Psoas muscle (tissue), 8 donors: ENCODE data around the gene TUT1. TPM values are rescaled to one million over a fixed set of nuclear protein-coding genes. Genes with fewer than 3 reads are reported as not detected.
"Not testable (repeated sequence)": the region's sequence is repeated elsewhere in the genome, so short reads cannot be mapped to it uniquely, and the experiment has no call there.

ENCODE experiments used
- ATAC-seq, 4 donors: fragments of 200-7000 bp; cut with Tn5 transposase; one replicate each; pipeline ENCODE4 v1.9.1; 2020; ENCODE audit warnings: moderate library complexity in 3 of 4, mild to moderate bottlenecking in 2 of 4
- DNase-seq, 2 donors: peaks; one replicate each; pipeline ENCODE4 v3.0.0-alpha.2; 2020
- H3K27ac ChIP-seq: fragments of 200-600 bp; one replicate; pipeline ENCODE4 v1.8.0; 2022
- H3K27me3 ChIP-seq, 3 donors: fragments of 200-600 bp in 1 of 3; one replicate each; pipeline versions ENCODE4 v1.6.1 to v1.8.0; 2013 to 2022; ENCODE audit warnings: low read length in 2 of 3, mild to moderate bottlenecking in 2 of 3, moderate library complexity in 1 of 3; ENCODE audit not compliant: insufficient read depth in 3 of 3
- H3K36me3 ChIP-seq, 2 donors: fragments of 200-600 bp in 1 of 2; one replicate each; pipeline versions ENCODE4 v1.6.1 to v1.8.0; 2013 to 2022; ENCODE audit warnings: low read depth in 1 of 2, mild to moderate bottlenecking in 1 of 2, moderate library complexity in 1 of 2; ENCODE audit not compliant: insufficient read depth in 1 of 2
- H3K4me1 ChIP-seq: fragments of 200-600 bp; one replicate; pipeline ENCODE4 v1.8.0; 2022
- H3K4me3 ChIP-seq: fragments of 200-600 bp; one replicate; pipeline ENCODE4 v1.8.0; 2022; ENCODE audit warnings: mild to moderate bottlenecking
- H3K9me3 ChIP-seq: fragments of 200-600 bp; one replicate; pipeline ENCODE4 v1.8.0; 2022
- WGBS, 3 donors: extraction: QIAGEN DNeasy Blood & Tissue Kit; methylation state at CpG; one replicate each; pipeline versions ENCODE4 v1.1.6 to v1.1.7; 2013; 5-methylcytosine and 5-hydroxymethylcytosine counted together
- intact Hi-C, 2 donors: fragments of 100-400 bp; cut with DNase I; formaldehyde crosslinking; loops; one replicate each; pipeline versions ENCODE4 v1.11.0 to v1.14.2; 2022
- polyA plus RNA-seq, 3 donors: library from polyadenylated mRNA; stranded (reverse); fragments of 200-250 nt; gene quantifications; one replicate each; pipeline ENCODE4 v1.2.3, GENCODE V29; 2013
- total RNA-seq, 4 donors: library from RNA; stranded (reverse); fragmentation: NEBNext Ultra II Directional in 2 of 4; extraction: Animal tissue kit (Norgen Biotek cat#: 25700) in 2 of 4; gene quantifications; one replicate each; pipeline versions ENCODE4 v1.2.1 to v1.2.4, GENCODE V29; 2021 to 2023
- TF ChIP-seq, protein P1 (sequence below): fragments of 200-600 bp; IDR thresholded peaks from one replicate; pipeline ENCODE4 v1.8.0; 2022; ENCODE audit warnings: antibody characterized with exemption
- donor health status: healthy with polysubstance abuse.
- donor health status: DM: no; HTN: no; CAD: no; lungs with moderate emphysema.
- donor health status: Bipolar disorder and iron deficiency.
- donor health status: healthy.
- donor health status: DM: yes; HTN: yes; CAD: no.
- donor health status: DM: no; HTN: no; CAD: no.
- donor health status: DM: no; HTN: no; CAD: no.
- donor health status: DM: yes; HTN: yes; CAD: no.

TUT1 gene
- total and polyA plus RNA-seq, 7 donors, result 12.1 to 23.7 (median 15.5) TPM

DNA sequence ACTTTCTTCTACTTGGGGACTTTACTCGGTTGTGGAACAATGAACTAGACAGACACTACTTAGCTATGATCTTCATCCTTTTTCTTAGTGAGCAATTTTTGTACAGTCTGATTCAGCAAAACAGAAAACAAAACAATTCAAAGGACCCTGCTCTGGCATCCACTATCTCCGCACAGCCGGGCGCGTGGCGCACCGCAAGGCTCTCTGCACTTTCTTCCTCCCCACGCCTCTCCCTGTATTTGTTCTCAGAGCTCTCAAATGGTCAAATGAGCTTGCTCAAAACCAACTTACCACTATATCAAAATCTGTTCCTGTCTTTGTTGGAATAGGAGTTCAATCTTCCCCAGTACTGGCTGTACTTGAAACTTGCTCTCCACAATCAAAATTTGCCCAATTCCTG, 25.1 kb downstream of the TUT1 start:
- Histone ChIP-seq H3K36me3 (peaks cover 20 to 100% of the 10 kb centered on the region in 2 donors), H3K27me3 (no peaks in the 10 kb centered on the region), H3K4me3 (no peak overlapping the region), H3K4me1 (peaks cover 37% of the 10 kb centered on the region), H3K9me3 (no peaks in the 10 kb centered on the region), H3K27ac (no peak overlapping the region)
- DNase-seq (no peak), ATAC-seq (no peak)
- 94 to 97% (median 94%) methylated on average over 8 of the region's 8 CpGs for WGBS, 3 donors
- intact Hi-C loops, result no loop called here
- TF ChIP-seq, protein P1, sequence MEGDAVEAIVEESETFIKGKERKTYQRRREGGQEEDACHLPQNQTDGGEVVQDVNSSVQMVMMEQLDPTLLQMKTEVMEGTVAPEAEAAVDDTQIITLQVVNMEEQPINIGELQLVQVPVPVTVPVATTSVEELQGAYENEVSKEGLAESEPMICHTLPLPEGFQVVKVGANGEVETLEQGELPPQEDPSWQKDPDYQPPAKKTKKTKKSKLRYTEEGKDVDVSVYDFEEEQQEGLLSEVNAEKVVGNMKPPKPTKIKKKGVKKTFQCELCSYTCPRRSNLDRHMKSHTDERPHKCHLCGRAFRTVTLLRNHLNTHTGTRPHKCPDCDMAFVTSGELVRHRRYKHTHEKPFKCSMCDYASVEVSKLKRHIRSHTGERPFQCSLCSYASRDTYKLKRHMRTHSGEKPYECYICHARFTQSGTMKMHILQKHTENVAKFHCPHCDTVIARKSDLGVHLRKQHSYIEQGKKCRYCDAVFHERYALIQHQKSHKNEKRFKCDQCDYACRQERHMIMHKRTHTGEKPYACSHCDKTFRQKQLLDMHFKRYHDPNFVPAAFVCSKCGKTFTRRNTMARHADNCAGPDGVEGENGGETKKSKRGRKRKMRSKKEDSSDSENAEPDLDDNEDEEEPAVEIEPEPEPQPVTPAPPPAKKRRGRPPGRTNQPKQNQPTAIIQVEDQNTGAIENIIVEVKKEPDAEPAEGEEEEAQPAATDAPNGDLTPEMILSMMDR, result no peak

DNA sequence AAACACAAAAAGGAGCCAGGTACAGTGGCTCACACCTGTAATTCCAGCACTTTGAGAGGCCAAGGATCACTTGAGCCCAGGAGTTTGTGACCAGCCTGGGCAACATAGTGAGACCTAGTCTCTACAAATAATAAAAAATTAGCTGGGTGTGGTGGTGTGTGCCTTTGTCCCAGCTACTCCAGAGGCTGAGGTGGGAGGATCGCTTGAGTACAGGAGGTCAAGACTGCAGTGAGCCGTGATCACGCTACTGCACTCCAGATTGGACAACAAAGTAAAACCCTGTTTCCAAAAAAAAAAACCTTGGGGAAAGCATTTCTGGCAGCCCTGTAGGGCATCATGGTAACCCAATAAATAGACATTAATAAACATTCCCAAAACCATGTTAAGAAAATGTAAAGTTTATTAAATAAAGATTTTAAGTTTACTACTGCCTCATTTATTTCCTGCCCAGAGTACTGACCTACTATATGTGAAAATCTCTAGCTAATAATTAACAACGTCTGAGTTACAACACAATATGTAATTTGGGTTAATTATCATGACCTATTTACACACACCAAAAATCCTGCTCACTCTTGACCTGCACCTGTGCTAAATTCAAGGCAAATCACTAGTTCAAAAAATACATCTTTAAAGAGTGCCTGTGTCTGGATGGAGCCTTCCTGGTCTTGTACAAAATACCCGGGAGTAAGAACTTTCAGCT, 26.1 kb downstream of the TUT1 start:
- no peak overlapping the region for H3K4me3 ChIP-seq
- TF ChIP-seq, protein P1, result no peak
- H3K9me3 ChIP-seq, result no peaks in the 10 kb centered on the region
- no peak for ATAC-seq
- DNase-seq, result no peak
- H3K36me3 ChIP-seq, result peaks cover 18 to 95% of the 10 kb centered on the region in 2 donors
- 56 to 71% (median 57%) methylated on average over 5 of the region's 5 CpGs for whole genome bisulfite sequencing, 3 donors
- intact Hi-C loops, result no loop called here
- H3K27me3 ChIP-seq, result no peaks in the 10 kb centered on the region
- peaks cover 36% of the 10 kb centered on the region for H3K4me1 ChIP-seq
- peak overlapping the region; percentile 41 for H3K27ac ChIP-seq

DNA sequence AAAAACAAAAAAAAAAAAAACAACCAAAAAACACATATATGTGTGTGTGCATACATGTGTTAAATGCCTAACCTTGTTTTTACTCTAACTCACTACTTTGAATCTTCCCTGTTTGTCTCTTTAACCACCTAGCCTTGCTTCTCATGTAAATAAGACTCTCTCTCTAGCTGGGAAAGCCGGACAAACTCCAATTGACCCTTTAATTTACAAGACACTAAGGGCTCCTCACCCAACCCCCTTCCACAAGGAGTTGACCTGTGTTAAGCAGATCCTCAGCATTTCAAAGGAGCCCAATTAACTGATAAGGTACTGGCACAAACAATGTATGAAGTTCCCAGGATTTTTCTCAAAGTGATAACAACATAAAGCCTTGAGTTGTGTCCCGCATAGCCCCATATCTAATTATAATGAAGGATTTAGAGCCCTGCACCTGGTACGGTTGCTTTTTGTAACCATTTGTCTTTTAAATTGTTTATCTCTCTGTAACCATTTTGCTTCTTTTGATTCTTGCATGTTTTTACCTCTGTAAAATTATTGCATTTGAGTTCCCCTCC, 29.6 kb downstream of the TUT1 start:
- 39 to 65% (median 47%) methylated on average over 3 of the region's 3 CpGs for WGBS, 3 donors

DNA sequence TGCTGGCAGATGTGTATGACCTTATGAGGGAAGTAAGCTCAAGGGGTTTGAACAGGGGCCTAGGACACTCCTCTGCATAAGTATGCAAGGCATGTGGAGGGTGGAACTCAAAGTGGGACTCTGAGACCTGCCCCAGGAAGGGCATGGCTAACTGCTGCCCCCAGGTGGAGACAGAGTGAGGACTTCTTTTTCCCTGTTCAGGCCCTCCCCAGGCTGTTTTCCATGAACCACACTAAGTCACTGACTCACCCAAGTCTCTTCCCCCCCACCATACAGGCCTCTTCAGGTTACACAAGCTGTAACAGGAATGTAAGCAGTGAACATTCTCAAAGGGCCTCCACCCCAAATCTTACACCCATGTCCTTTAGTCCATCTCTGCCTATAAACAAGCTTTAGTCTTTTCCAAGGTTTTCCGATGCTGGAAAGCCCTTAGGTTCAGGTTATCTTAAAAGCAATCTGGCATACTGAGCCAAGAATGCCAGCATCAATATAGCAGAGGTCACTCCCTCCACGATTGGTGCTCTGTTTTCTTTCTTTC, 30.7 kb downstream of the TUT1 start:
- no peaks in the 10 kb centered on the region for H3K9me3 ChIP-seq
- peak overlapping the region; percentile 99 for H3K27ac ChIP-seq
- H3K27me3 ChIP-seq, result no peaks in the 10 kb centered on the region
- H3K4me3 ChIP-seq, result peak overlapping the region; percentile 24
- ATAC-seq, result peak; percentile 84 to 87 (median 84)
- intact Hi-C loops, result loop anchor here in 1 of 2 donors (1.0 to 2.0 kb wide), 2 partner anchors 16 to 138 kb away; no protein-coding TSS in a partner anchor
- H3K4me1 ChIP-seq, result peaks cover 42% of the 10 kb centered on the region
- WGBS, 3 donors, result 10 to 14% (median 11%) methylated on average over 2 of the region's 2 CpGs
- TF ChIP-seq, protein P1, result peak; percentile 84
- peak; percentile 90 to 94 for DNase-seq
- peaks cover 7 to 76% of the 10 kb centered on the region in 2 donors for H3K36me3 ChIP-seq

More for the DNA sequence above, 29.6 kb downstream of the TUT1 start:
- H3K27me3 ChIP-seq, H3K4me3 ChIP-seq, ATAC-seq, DNase-seq, H3K9me3 ChIP-seq: not testable (repeated sequence)
- Histone ChIP-seq H3K27ac (peak overlapping the region; percentile 99), H3K4me1 (peaks cover 31% of the 10 kb centered on the region), H3K36me3 (peaks cover 15 to 88% of the 10 kb centered on the region in 2 donors)
- intact Hi-C loops, result loop anchor here in 1 of 2 donors (2.0 kb wide), 1 partner anchor 17 kb away; no protein-coding TSS in a partner anchor

DNA sequence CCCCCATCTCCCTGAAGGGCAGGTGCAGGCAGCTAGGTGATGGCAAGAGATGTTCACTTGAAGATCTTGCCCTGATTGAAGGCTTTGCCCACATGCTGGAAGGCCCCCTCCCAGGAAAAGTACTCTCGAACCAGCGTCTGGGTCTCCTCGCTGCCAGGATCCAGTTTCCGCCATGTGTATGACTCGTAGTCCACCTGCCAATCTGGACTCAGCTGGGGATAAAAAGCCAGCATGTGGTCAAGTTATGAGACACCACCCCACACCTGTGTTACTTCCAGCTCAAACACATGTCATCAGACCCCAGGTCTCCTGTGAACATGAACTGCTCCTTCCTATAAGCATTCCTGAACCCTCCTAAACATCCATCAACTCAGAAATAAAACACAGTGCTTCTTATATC, 31.7 kb downstream of the TUT1 start:
- intact Hi-C loops, result loop anchor here in 1 of 2 donors (1.0 to 5.0 kb wide), 3 partner anchors 15 to 137 kb away; no protein-coding TSS in a partner anchor
- 35 to 52% (median 50%) methylated on average over 5 of the region's 5 CpGs for WGBS, 3 donors
- DNase-seq, result peak in 1 of 2 donors; percentile 36
- peaks cover 52% of the 10 kb centered on the region for H3K4me1 ChIP-seq
- H3K4me3 ChIP-seq, result peak overlapping the region; percentile 24
- H3K36me3 ChIP-seq, result peaks cover 5 to 66% of the 10 kb centered on the region in 2 donors
- peak overlapping the region; percentile 99 for H3K27ac ChIP-seq
- not testable (repeated sequence) for ATAC-seq, H3K9me3 ChIP-seq, H3K27me3 ChIP-seq
